Keratinocyte (primary cell): ENCODE measurements around the gene IRAK3. TPM values are rescaled to one million over a fixed set of nuclear protein-coding genes. Genes with fewer than 3 reads are reported as not detected.

Experiments
- DNase-seq: peaks from one replicate; pipeline ENCODE4 v3.0.0-alpha.2; 2011; ENCODE audit warnings: low read depth, missing footprints, low spot score
- FAIRE-seq: peaks from 2 replicates; lab custom pipeline; 2011; peaks lifted over from hg19 to GRCh38; lab: Jason Lieb, UNC
- H2AFZ ChIP-seq: 2 replicates; pipeline ENCODE4 v1.6.0; 2012; ENCODE audit warnings: low read length, control low read depth, inconsistent platforms; ENCODE audit not compliant: control insufficient read depth
- H3K27ac ChIP-seq: 2 replicates; pipeline ENCODE4 v1.5.1; 2011; ENCODE audit warnings: low read length; ENCODE audit not compliant: control insufficient read depth, insufficient read depth
- H3K27me3 ChIP-seq: 3 replicates; pipeline ENCODE4 v1.6.0; 2011; ENCODE audit warnings: low read length; ENCODE audit not compliant: control insufficient read depth, insufficient read depth; ENCODE audit errors: extremely low read depth
- H3K36me3 ChIP-seq, 2 experiments: 2 replicates in 1 of 2; 3 replicates in 1 of 2; pipeline ENCODE4 v1.5.1; 2011; ENCODE audit warnings: low read length in 2 of 2, mild to moderate bottlenecking in 1 of 2; ENCODE audit not compliant: control insufficient read depth in 2 of 2, insufficient read depth in 2 of 2; ENCODE audit errors: extremely low read depth in 1 of 2
- H3K4me1 ChIP-seq: 3 replicates; pipeline ENCODE4 v1.5.1; 2011; ENCODE audit warnings: low read length; ENCODE audit not compliant: control insufficient read depth, insufficient read depth; ENCODE audit errors: extremely low read depth
- H3K4me2 ChIP-seq: 3 replicates; pipeline ENCODE4 v1.6.0; 2011; ENCODE audit warnings: low read depth, low read length; ENCODE audit not compliant: control insufficient read depth, insufficient read depth; ENCODE audit errors: extremely low read depth
- H3K4me3 ChIP-seq, 3 experiments: fragments of 200-600 bp in 1 of 3; sonication (generic) in 1 of 3; 2 replicates in 2 of 3; 3 replicates in 1 of 3; pipeline ENCODE4 v1.5.1; 2011 to 2016; ENCODE audit warnings: low read length in 3 of 3, mild to moderate bottlenecking in 3 of 3, control low read depth in 2 of 3, inconsistent platforms in 1 of 3, low read depth in 1 of 3, mixed read lengths in 1 of 3, mixed run types in 1 of 3, moderate library complexity in 1 of 3; ENCODE audit not compliant: control insufficient read depth in 2 of 3, insufficient read depth in 2 of 3; ENCODE audit errors: extremely low read depth in 1 of 3
- H3K79me2 ChIP-seq: 2 replicates; pipeline ENCODE4 v1.6.0; 2012; ENCODE audit warnings: low read length; ENCODE audit not compliant: control insufficient read depth, insufficient read depth
- H3K9ac ChIP-seq: 3 replicates; pipeline ENCODE4 v1.6.0; 2011; ENCODE audit warnings: low read length; ENCODE audit not compliant: control insufficient read depth, insufficient read depth; ENCODE audit errors: extremely low read depth
- H3K9me1 ChIP-seq: 3 replicates; pipeline ENCODE4 v1.6.0; 2011; ENCODE audit warnings: low read length; ENCODE audit not compliant: control insufficient read depth, insufficient read depth; ENCODE audit errors: extremely low read depth
- H3K9me3 ChIP-seq: 2 replicates; pipeline ENCODE4 v1.5.1; 2012; ENCODE audit warnings: low read depth, low read length; ENCODE audit not compliant: control insufficient read depth
- H4K20me1 ChIP-seq: 3 replicates; pipeline ENCODE4 v1.6.0; 2011; ENCODE audit warnings: low read length; ENCODE audit not compliant: control insufficient read depth, insufficient read depth; ENCODE audit errors: extremely low read depth
- EZH2 ChIP-seq: IDR thresholded peaks from one replicate; pipeline ENCODE4 v1.6.1; 2012; ENCODE audit warnings: inconsistent platforms, mild to moderate bottlenecking, low read length, moderate library complexity
- dilution Hi-C: fragments of 300-500 bp; cut with MboI; formaldehyde crosslinking; loops from one replicate; pipeline ENCODE4 v1.7.0; 2020; ENCODE audit warnings: low sequenced_read_pairs; ENCODE audit not compliant: extremely low pct_ligation_motif_present
- polyA plus RNA-seq, 5 experiments: library from polyadenylated mRNA; depleted of rRNA in 3 of 5; stranded (reverse) in 3 of 5; stranded (forward) in 1 of 5; unstranded in 1 of 5; fragments of >200 nt; gene quantifications; 1 replicate in 1 of 5; 2 replicates in 3 of 5; 3 replicates in 1 of 5; pipeline versions ENCODE4 v1.2.1 to v1.2.3, GENCODE V29; 2011 to 2012; ENCODE audit warnings: missing spikeins in 2 of 5, low read depth in 1 of 5, low replicate concordance in 1 of 5
- TF ChIP-seq, protein P1 (sequence below), 3 experiments: IDR thresholded peaks in 1 of 3; conservative IDR thresholded peaks in 1 of 3; optimal IDR thresholded peaks in 1 of 3; 2 replicates in 2 of 3; 3 replicates in 1 of 3; pipeline versions ENCODE3 to v1.5.1; 2011; ENCODE audit warnings: low read length in 3 of 3, mild to moderate bottlenecking in 3 of 3, moderate library complexity in 2 of 3, control low read depth in 1 of 3, inconsistent platforms in 1 of 3; ENCODE audit not compliant: insufficient read depth in 2 of 3; ENCODE audit errors: extremely low read depth in 1 of 3

IRAK3 gene
- polyA plus RNA-seq, 1 donor (not counting 4 experiments of a cell fraction or from before 2014, with no cell fraction given) = 0.07 TPM

DNA sequence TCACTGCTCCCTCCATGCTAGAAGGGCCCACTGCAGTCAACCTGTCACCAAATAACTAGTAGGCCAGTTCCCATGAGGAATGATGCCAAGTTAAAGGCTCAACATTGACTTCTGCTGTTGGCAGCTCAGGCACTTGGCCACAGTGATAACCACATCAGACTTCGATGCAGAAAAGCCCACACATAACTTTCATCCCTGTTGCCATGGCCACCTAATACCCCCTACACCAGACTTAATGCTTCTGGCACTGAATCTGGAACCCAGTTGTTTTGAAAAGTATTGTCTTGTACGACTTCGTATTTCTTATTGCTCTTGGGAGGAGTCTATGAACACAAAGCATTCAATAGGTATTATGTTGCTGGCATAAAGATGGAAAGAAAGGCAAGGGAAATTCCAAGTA lies 69.0 kb downstream of the IRAK3 start:
- FAIRE-seq (no peak), DNase-seq (no peak)
- dilution Hi-C loops = loop anchor here (25.0 kb wide), 1 partner anchor 154 kb away; no protein-coding TSS in a partner anchor
- H4K20me1 ChIP-seq = no peaks in the 10 kb centered on the region
- no peak overlapping the region for H2AFZ ChIP-seq
- H3K4me3 ChIP-seq = no peak overlapping the region
- no peak overlapping the region for H3K4me2 ChIP-seq
- TF ChIP-seq, protein P1, sequence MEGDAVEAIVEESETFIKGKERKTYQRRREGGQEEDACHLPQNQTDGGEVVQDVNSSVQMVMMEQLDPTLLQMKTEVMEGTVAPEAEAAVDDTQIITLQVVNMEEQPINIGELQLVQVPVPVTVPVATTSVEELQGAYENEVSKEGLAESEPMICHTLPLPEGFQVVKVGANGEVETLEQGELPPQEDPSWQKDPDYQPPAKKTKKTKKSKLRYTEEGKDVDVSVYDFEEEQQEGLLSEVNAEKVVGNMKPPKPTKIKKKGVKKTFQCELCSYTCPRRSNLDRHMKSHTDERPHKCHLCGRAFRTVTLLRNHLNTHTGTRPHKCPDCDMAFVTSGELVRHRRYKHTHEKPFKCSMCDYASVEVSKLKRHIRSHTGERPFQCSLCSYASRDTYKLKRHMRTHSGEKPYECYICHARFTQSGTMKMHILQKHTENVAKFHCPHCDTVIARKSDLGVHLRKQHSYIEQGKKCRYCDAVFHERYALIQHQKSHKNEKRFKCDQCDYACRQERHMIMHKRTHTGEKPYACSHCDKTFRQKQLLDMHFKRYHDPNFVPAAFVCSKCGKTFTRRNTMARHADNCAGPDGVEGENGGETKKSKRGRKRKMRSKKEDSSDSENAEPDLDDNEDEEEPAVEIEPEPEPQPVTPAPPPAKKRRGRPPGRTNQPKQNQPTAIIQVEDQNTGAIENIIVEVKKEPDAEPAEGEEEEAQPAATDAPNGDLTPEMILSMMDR (optimal IDR thresholded peaks at IDR 0.05 in 1 of 3, IDR thresholded peaks at IDR 0.05 in 1 of 3, conservative IDR thresholded peaks at IDR 0.05 in 1 of 3; ENCODE audit: extremely low read depth in 1 of 3, insufficient read depth in 2 of 3, low read length in 3 of 3) = no peak
- no peak for TF ChIP-seq EZH2
- no peak overlapping the region for H3K27ac ChIP-seq
- H3K36me3 ChIP-seq = no peaks in the 10 kb centered on the region
- H3K27me3 ChIP-seq = peaks cover 6% of the 10 kb centered on the region
- H3K9me3 ChIP-seq = no peaks in the 10 kb centered on the region
- H3K79me2 ChIP-seq = no peaks in the 10 kb centered on the region
- no peaks in the 10 kb centered on the region for H3K9me1 ChIP-seq
- H3K4me1 ChIP-seq = no peaks in the 10 kb centered on the region
- H3K9ac ChIP-seq = no peak overlapping the region

DNA sequence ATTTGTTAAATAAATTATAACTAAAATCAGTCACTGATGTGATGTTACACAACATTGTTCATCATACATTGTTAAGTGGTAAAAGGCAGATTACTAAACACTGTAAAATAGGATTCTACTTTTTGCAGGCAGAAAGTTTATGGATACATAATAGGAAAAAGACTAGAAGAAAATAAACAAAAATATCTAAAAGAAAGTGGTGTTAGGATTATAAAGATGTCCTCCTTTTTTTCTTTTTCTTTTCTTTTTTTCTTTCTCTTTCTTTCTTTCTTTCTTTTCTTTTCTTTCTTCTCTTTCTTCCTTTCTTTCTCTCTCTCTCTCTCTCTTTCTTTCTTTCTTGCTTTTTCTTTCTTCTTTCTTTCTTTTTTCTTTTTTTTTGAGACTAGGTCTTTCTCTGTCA lies 73.7 kb downstream of the IRAK3 start:
- no peaks in the 10 kb centered on the region for H3K27me3 ChIP-seq
- dilution Hi-C loops = loop anchor here (25.0 kb wide), 1 partner anchor 150 kb away; no protein-coding TSS in a partner anchor
- H3K9me3 ChIP-seq = no peaks in the 10 kb centered on the region
- H3K27ac ChIP-seq = no peak overlapping the region
- no peaks in the 10 kb centered on the region for H3K4me1 ChIP-seq
- H4K20me1 ChIP-seq = no peaks in the 10 kb centered on the region
- no peak overlapping the region for H3K9ac ChIP-seq
- no peaks in the 10 kb centered on the region for H3K9me1 ChIP-seq
- no peak overlapping the region for H3K4me3 ChIP-seq
- H2AFZ ChIP-seq = no peak overlapping the region
- DNase-seq (no peak), FAIRE-seq (no peak)
- TF ChIP-seq, protein P1 (optimal IDR thresholded peaks at IDR 0.05 in 1 of 3, IDR thresholded peaks at IDR 0.05 in 1 of 3, conservative IDR thresholded peaks at IDR 0.05 in 1 of 3; ENCODE audit: extremely low read depth in 1 of 3, insufficient read depth in 2 of 3, low read length in 3 of 3) = no peak
- TF ChIP-seq EZH2 = no peak
- no peak overlapping the region for H3K4me2 ChIP-seq
- no peaks in the 10 kb centered on the region for H3K36me3 ChIP-seq
- no peaks in the 10 kb centered on the region for H3K79me2 ChIP-seq
